MM.1S (cell line): ENCODE data around the gene AAR2.

Source experiments
- CTCF ChIP-seq: fragments of 300-600 bp; sonication (generic); IDR thresholded peaks from 2 replicates; pipeline ENCODE4 v1.5.1; 2016; ENCODE audit warnings: antibody characterized with exemption, low read length, mixed read lengths
- EZH2 ChIP-seq: fragments of 300-600 bp; sonication (generic); optimal IDR thresholded peaks from 2 replicates; pipeline ENCODE3; 2017; ENCODE audit warnings: low read depth, mild to moderate bottlenecking, antibody characterized with exemption, low read length, mixed read lengths
- EZH2phosphoT487 ChIP-seq: fragments of 300-600 bp; sonication (generic); IDR thresholded peaks from 2 replicates; pipeline ENCODE4 v1.6.1; 2018; ENCODE audit warnings: antibody characterized with exemption, low read length

DNA sequence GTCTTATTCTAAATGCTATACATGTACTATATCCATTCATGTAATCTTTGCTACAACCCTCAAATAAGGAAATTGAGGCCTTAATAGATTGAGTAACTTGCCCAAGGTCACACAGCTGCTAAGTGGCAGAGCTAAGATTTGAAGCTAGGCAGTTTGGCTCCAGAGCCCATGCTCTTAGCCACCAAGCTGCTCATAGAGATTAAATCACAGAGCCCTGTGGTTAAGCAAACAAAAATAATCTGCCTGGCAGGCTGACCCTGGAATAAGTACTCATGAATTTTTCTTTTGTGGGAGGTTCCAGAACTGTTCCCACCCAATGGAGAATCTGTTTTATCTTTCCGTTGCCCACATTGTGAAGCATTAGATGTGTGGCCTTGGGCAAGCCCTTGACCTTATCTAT, 7.4 kb downstream of the AAR2 start:
- TF ChIP-seq CTCF (no peak), EZH2phosphoT487 (no peak), EZH2 (no peak)
